ENCODE results near the gene EFL1.
"Not testable (repeated sequence)": the region's sequence is repeated elsewhere in the genome, so short reads cannot be mapped to it uniquely, and the experiment has no call there.

The EFL1 gene

GRCh38 chr15:82241836-82242499 lies 20.6 kb downstream of the EFL1 start:
- H3K27ac ChIP-seq; H3K9ac ChIP-seq; H3K4me1 ChIP-seq; H3K4me3 ChIP-seq (ENCODE audit: low read depth, low read length); H3K79me2 ChIP-seq; H3K27me3 ChIP-seq (ENCODE audit: control insufficient read depth, insufficient read depth, low read length); H3K4me2 ChIP-seq (ENCODE audit: low read length); H3K36me3 ChIP-seq (ENCODE audit: control insufficient read depth, insufficient read depth, low read length); H3K9me3 ChIP-seq (ENCODE audit: control insufficient read depth, low read length); H2AFZ ChIP-seq: not testable (repeated sequence)

- H3K27me3 ChIP-seq (ENCODE audit: control insufficient read depth, insufficient read depth, low read length) = no peaks in the 10 kb centered on the region
- no peak overlapping the region for H3K4me3 ChIP-seq (ENCODE audit: low read depth, low read length)
- H3K9ac ChIP-seq = no peak overlapping the region
- no peak overlapping the region for H3K27ac ChIP-seq
- no peaks in the 10 kb centered on the region for H3K36me3 ChIP-seq (ENCODE audit: control insufficient read depth, insufficient read depth, low read length)
- no peaks in the 10 kb centered on the region for H3K4me1 ChIP-seq
- TF ChIP-seq CTCF (IDR thresholded peaks at IDR 0.05) = no peak
- no peaks in the 10 kb centered on the region for H3K79me2 ChIP-seq
- no peak overlapping the region for H2AFZ ChIP-seq
- no peak overlapping the region for H3K4me2 ChIP-seq (ENCODE audit: low read length)
- H3K9me3 ChIP-seq (ENCODE audit: control insufficient read depth, low read length) = no peaks in the 10 kb centered on the region
Observed at GRCh38 chr15:82239685-82240391, 22.7 kb downstream of the EFL1 start.

GRCh38 chr15:82237944-82238534 lies 24.5 kb downstream of the EFL1 start:
- not testable (repeated sequence) for H3K27me3 ChIP-seq (ENCODE audit: control insufficient read depth, insufficient read depth, low read length); H3K4me2 ChIP-seq (ENCODE audit: low read length); H3K27ac ChIP-seq; H3K9me3 ChIP-seq (ENCODE audit: control insufficient read depth, low read length); H3K4me3 ChIP-seq (ENCODE audit: low read depth, low read length); H3K4me1 ChIP-seq; H3K79me2 ChIP-seq; H3K9ac ChIP-seq; H3K36me3 ChIP-seq (ENCODE audit: control insufficient read depth, insufficient read depth, low read length); H2AFZ ChIP-seq

- no peak overlapping the region for H3K4me3 ChIP-seq (ENCODE audit: low read depth, low read length)
- H3K4me1 ChIP-seq = no peaks in the 10 kb centered on the region
- no peak overlapping the region for H2AFZ ChIP-seq
- no peaks in the 10 kb centered on the region for H3K79me2 ChIP-seq
- H3K27me3 ChIP-seq (ENCODE audit: control insufficient read depth, insufficient read depth, low read length) = no peaks in the 10 kb centered on the region
- H3K36me3 ChIP-seq (ENCODE audit: control insufficient read depth, insufficient read depth, low read length) = no peaks in the 10 kb centered on the region
- H3K4me2 ChIP-seq (ENCODE audit: low read length) = no peak overlapping the region
- no peaks in the 10 kb centered on the region for H3K9me3 ChIP-seq (ENCODE audit: control insufficient read depth, low read length)
- no peak overlapping the region for H3K9ac ChIP-seq
- H3K27ac ChIP-seq = no peak overlapping the region
- TF ChIP-seq CTCF (IDR thresholded peaks at IDR 0.05) = no peak
Observed at GRCh38 chr15:82231842-82232241, 30.7 kb downstream of the EFL1 start.

GRCh38 chr15:82231233-82231632 lies 31.3 kb downstream of the EFL1 start:
- no peak overlapping the region for H2AFZ ChIP-seq

More at GRCh38 chr15:82231233-82231632, 31.3 kb downstream of the EFL1 start:
- Histone ChIP-seq H3K79me2 (no peaks in the 10 kb centered on the region), H3K36me3 (ENCODE audit: control insufficient read depth, insufficient read depth, low read length) (no peaks in the 10 kb centered on the region), H3K4me2 (ENCODE audit: low read length) (no peak overlapping the region), H3K27me3 (ENCODE audit: control insufficient read depth, insufficient read depth, low read length) (no peaks in the 10 kb centered on the region), H3K27ac (no peak overlapping the region), H3K4me3 (ENCODE audit: low read depth, low read length) (no peak overlapping the region), H3K4me1 (no peaks in the 10 kb centered on the region), H3K9me3 (ENCODE audit: control insufficient read depth, low read length) (no peaks in the 10 kb centered on the region), H3K9ac (no peak overlapping the region)
- no peak for TF ChIP-seq CTCF (IDR thresholded peaks at IDR 0.05)
